Measurements from ENCODE around the gene FAM229B. TPM values are rescaled to one million over a fixed set of nuclear protein-coding genes. Genes with fewer than 3 reads are reported as not detected.

Gene FAM229B
- total RNA-seq, 1 donor from 2014 or later = 69.5 TPM

- Histone ChIP-seq H3K27me3 (ENCODE audit: low read depth) (no peaks in the 10 kb centered on the region), H3K4me3 (no peak overlapping the region), H3K27ac (replicated peaks) (no peak overlapping the region), H3K4me1 (no peaks in the 10 kb centered on the region), H3K36me3 (no peaks in the 10 kb centered on the region), H3K9me3 (replicated peaks) (no peaks in the 10 kb centered on the region)
- intact Hi-C loops (cut with micrococcal nuclease) = no loop called here
- TF ChIP-seq CTCF (IDR thresholded peaks at IDR 0.05; ENCODE audit: borderline replicate concordance) = no peak
- DNase-seq = no peak
Measured at GRCh38 chr6:112058243-112059032, 29.0 kb upstream of the FAM229B start.

GRCh38 chr6:112061605-112062004 lies 25.8 kb upstream of the FAM229B start:
- no peak for TF ChIP-seq CTCF (IDR thresholded peaks at IDR 0.05; ENCODE audit: borderline replicate concordance)
- no peak for DNase-seq
- Histone ChIP-seq H3K9me3 (replicated peaks) (no peaks in the 10 kb centered on the region), H3K27me3 (ENCODE audit: low read depth) (no peaks in the 10 kb centered on the region), H3K36me3 (no peaks in the 10 kb centered on the region), H3K4me1 (peaks cover 15% of the 10 kb centered on the region), H3K4me3 (no peak overlapping the region), H3K27ac (replicated peaks) (no peak overlapping the region)
- intact Hi-C loops (cut with micrococcal nuclease) = no loop called here

GRCh38 chr6:112062966-112063365 lies 24.4 kb upstream of the FAM229B start:
- Histone ChIP-seq H3K9me3 (replicated peaks) (no peaks in the 10 kb centered on the region), H3K36me3 (no peaks in the 10 kb centered on the region), H3K4me3 (no peak overlapping the region), H3K4me1 (peaks cover 15% of the 10 kb centered on the region), H3K27ac (replicated peaks) (no peak overlapping the region), H3K27me3 (ENCODE audit: low read depth) (no peaks in the 10 kb centered on the region)
- no peak for TF ChIP-seq CTCF (IDR thresholded peaks at IDR 0.05; ENCODE audit: borderline replicate concordance)
- no peak for DNase-seq
- intact Hi-C loops (cut with micrococcal nuclease) = no loop called here

GRCh38 chr6:112065426-112065986 lies 21.9 kb upstream of the FAM229B start:
- intact Hi-C loops (cut with micrococcal nuclease) = no loop called here
- Histone ChIP-seq H3K27me3 (ENCODE audit: low read depth) (no peaks in the 10 kb centered on the region), H3K9me3 (replicated peaks) (no peaks in the 10 kb centered on the region), H3K4me3 (no peak overlapping the region), H3K4me1 (peaks cover 15% of the 10 kb centered on the region), H3K27ac (replicated peaks) (no peak overlapping the region), H3K36me3 (peaks cover 21% of the 10 kb centered on the region)
- no peak for DNase-seq
- no peak for TF ChIP-seq CTCF (IDR thresholded peaks at IDR 0.05; ENCODE audit: borderline replicate concordance)

GRCh38 chr6:112066606-112067005 lies 20.8 kb upstream of the FAM229B start:
- intact Hi-C loops (cut with micrococcal nuclease) = no loop called here
- no peak for TF ChIP-seq CTCF (IDR thresholded peaks at IDR 0.05; ENCODE audit: borderline replicate concordance)
- DNase-seq = no peak
- Histone ChIP-seq H3K27me3 (ENCODE audit: low read depth) (no peaks in the 10 kb centered on the region), H3K36me3 (peaks cover 32% of the 10 kb centered on the region), H3K9me3 (replicated peaks) (no peaks in the 10 kb centered on the region), H3K27ac (replicated peaks) (no peak overlapping the region), H3K4me1 (peaks cover 15% of the 10 kb centered on the region), H3K4me3 (no peak overlapping the region)
